Loucy (cell line): ENCODE results near the gene SIPA1L2.

Experiments
- CTCF ChIP-seq: fragments of 200-600 bp; sonication (generic); conservative IDR thresholded peaks from 2 replicates; pipeline ENCODE4 v1.5.1; 2014; ENCODE audit warnings: mild to moderate bottlenecking, antibody characterized with exemption, low read length
- EZH2phosphoT487 ChIP-seq: fragments of 200-600 bp; IDR thresholded peaks from 2 replicates; pipeline ENCODE4 v1.6.1; 2018; ENCODE audit warnings: antibody characterized with exemption, mild to moderate bottlenecking, moderate library complexity, borderline replicate concordance

- no peak for TF ChIP-seq EZH2phosphoT487
- TF ChIP-seq CTCF: peak; percentile 13; the same call in 1 of the 2 replicates
Measured at GRCh38 chr1:232630894-232631195, 912 bp upstream of the SIPA1L2 start.
